Skeletal muscle satellite cell (primary cell): ENCODE results near the gene CHD9.
"Not testable (repeated sequence)": the region's sequence is repeated elsewhere in the genome, so short reads cannot be mapped to it uniquely, and the experiment has no call there.

Experiments used
- H3K27me3 ChIP-seq: 2 replicates; pipeline ENCODE4 v1.7.0; 2013; ENCODE audit warnings: low read length; ENCODE audit not compliant: control insufficient read depth, insufficient read depth
- H3K36me3 ChIP-seq: 2 replicates; pipeline ENCODE4 v1.7.0; 2013; ENCODE audit warnings: mild to moderate bottlenecking, control low read depth, low read length; ENCODE audit not compliant: insufficient read depth
- H3K4me1 ChIP-seq: 2 replicates; pipeline ENCODE4 v1.7.0; 2013; ENCODE audit warnings: low read length; ENCODE audit not compliant: control insufficient read depth, insufficient read depth
- H3K4me2 ChIP-seq: 2 replicates; pipeline ENCODE4 v1.7.0; 2013; ENCODE audit warnings: mild to moderate bottlenecking, low read length
- H3K4me3 ChIP-seq: 2 replicates; pipeline ENCODE4 v1.7.0; 2013; ENCODE audit warnings: low read length
- H3K9ac ChIP-seq: 2 replicates; pipeline ENCODE4 v1.7.0; 2013; ENCODE audit warnings: mild to moderate bottlenecking, low read depth, low read length, moderate library complexity
- H3K9me3 ChIP-seq: replicated peaks from 2 replicates; pipeline ENCODE4 v1.7.0; 2013; ENCODE audit warnings: mild to moderate bottlenecking, control low read depth, low read length

The CHD9 gene

DNA sequence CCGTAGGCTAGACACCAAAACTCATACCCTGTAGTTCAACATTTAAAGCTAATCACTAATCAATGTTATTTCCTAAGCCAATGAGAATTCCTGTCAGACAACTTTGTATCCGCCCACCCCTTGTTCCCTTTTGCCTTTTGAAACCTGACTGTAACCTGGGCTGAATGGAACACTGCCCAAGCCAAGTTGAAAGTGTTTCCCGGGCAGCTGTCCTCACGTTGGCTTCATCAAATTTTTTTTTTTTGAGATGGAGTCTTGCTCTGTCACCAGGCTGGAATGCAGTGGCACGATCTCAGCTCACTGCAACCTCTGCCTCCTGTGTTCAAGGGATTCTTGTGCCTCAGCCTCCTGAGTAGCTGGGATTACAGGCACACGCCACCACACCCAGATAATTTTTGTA, 18.1 kb upstream of the CHD9 start:
- not testable (repeated sequence) for H3K4me3 ChIP-seq, H3K9ac ChIP-seq, H3K27me3 ChIP-seq, H3K4me1 ChIP-seq, H3K36me3 ChIP-seq, H3K9me3 ChIP-seq, H3K4me2 ChIP-seq

DNA sequence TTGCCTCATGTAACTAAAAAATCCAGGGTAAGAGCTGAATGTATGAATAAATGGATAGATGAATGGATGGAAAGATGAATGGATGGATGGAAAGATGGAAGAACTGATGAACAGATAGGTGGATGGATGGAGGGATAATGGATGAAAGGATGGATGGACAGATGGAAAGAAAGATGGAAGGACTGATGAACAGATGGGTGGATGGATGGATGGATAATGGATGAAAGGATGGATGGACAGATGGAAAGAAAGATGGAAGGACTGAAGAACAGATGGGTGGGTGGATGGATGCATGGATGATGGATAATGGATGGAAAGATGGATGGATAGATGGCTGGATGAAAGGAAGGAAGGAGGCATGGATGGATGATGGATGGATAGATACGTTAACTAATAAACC, 14.0 kb upstream of the CHD9 start:
- Histone ChIP-seq H3K9ac (no peak overlapping the region), H3K4me1 (no peaks in the 10 kb centered on the region), H3K4me2 (no peak overlapping the region), H3K36me3 (no peaks in the 10 kb centered on the region), H3K27me3 (peaks cover 9% of the 10 kb centered on the region), H3K4me3 (no peak overlapping the region), H3K9me3 (no peaks in the 10 kb centered on the region)

DNA sequence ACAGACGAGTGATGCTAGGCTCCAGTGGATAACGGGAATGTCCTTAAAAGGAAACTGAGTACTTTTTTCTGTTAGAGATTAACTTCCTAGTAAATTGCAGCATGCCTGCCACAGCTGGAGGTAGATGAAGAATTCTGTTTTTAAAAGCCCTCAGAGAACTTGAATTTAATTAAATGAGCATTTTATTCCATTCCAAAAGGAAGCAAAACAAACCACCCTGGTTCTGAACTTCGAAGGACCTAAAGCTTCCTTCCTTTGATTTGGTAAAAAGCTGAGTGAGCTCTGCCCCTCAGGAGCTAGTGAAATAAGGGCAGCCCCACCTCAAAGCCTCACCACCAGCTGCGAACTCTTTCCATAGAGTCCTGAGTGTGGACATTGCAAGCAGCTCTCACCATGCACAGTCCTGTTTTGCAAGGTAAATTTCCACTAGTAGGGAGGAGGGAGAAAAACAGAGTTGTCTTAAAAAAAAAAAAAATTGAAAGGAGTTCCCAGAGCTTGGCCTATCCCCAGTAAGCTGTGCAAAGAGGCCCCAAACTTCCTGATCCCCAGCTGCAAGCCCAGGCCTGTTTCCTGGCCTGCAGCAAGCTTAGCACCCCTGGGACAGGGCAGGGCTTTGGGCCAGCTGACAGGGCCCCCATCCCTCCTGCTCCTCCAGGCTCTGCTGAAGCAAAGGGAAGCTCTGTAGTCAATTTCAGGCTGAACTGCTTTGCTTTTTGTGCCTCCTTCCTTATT, 13.3 kb upstream of the CHD9 start:
- Histone ChIP-seq H3K4me2 (no peak overlapping the region), H3K9me3 (no peaks in the 10 kb centered on the region), H3K36me3 (no peaks in the 10 kb centered on the region), H3K4me1 (no peaks in the 10 kb centered on the region), H3K9ac (no peak overlapping the region), H3K27me3 (peaks cover 9% of the 10 kb centered on the region), H3K4me3 (no peak overlapping the region)

- H3K9ac ChIP-seq: no peak overlapping the region
Measured at GRCh38 chr16:53042235-53042701, 12.5 kb upstream of the CHD9 start.

GRCh38 chr16:53043428-53043831, 11.4 kb upstream of the CHD9 start:
- Histone ChIP-seq H3K36me3 (no peaks in the 10 kb centered on the region), H3K4me2 (no peak overlapping the region), H3K4me1 (no peaks in the 10 kb centered on the region), H3K4me3 (no peak overlapping the region), H3K27me3 (peaks cover 9% of the 10 kb centered on the region), H3K9me3 (no peaks in the 10 kb centered on the region), H3K9ac (no peak overlapping the region)

More at GRCh38 chr16:53042235-53042701, 12.5 kb upstream of the CHD9 start:
- Histone ChIP-seq H3K4me1 (no peaks in the 10 kb centered on the region), H3K4me3 (no peak overlapping the region), H3K9me3 (no peaks in the 10 kb centered on the region), H3K36me3 (no peaks in the 10 kb centered on the region), H3K27me3 (peaks cover 9% of the 10 kb centered on the region), H3K4me2 (no peak overlapping the region)

DNA sequence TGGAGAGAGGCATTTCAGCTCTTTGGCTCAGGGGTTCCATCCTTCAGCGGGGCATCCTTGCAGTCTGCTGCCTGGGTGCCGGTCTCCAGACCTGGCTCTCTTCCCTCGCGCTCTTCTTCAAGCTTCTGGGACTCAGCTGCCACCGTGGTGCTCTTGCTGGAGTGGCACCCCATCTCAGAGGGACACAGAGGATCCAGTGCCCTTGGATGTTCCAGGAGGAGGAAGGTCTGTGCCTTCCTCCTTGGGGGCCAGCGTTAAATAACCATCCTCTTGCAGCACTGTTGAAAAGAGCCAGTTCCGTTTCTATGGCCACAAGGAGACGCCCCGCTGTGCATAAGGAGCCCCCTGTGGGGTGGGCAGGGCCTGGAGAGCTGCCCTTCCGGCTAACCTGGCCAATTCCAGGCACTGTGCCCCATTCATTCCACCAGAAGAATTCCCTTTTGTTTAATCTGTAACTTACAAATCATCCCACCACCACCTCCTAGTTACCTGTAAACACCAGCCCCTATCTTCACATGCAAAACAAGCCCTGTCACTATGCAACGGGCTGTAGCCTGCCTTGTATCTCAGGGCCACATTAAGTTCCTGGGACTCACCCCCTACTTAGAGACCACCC, 10.7 kb upstream of the CHD9 start:
- Histone ChIP-seq H3K36me3 (no peaks in the 10 kb centered on the region), H3K4me3 (no peak overlapping the region), H3K9ac (no peak overlapping the region), H3K27me3 (peaks cover 9% of the 10 kb centered on the region), H3K4me1 (no peaks in the 10 kb centered on the region), H3K9me3 (no peaks in the 10 kb centered on the region), H3K4me2 (no peak overlapping the region)

- no peaks in the 10 kb centered on the region for H3K36me3 ChIP-seq
- peaks cover 9% of the 10 kb centered on the region for H3K27me3 ChIP-seq
- H3K9ac ChIP-seq: no peak overlapping the region
- H3K9me3 ChIP-seq: no peaks in the 10 kb centered on the region
- no peak overlapping the region for H3K4me2 ChIP-seq
- H3K4me1 ChIP-seq: no peaks in the 10 kb centered on the region
- no peak overlapping the region for H3K4me3 ChIP-seq
Measured at GRCh38 chr16:53045341-53046220, 9.2 kb upstream of the CHD9 start.

DNA sequence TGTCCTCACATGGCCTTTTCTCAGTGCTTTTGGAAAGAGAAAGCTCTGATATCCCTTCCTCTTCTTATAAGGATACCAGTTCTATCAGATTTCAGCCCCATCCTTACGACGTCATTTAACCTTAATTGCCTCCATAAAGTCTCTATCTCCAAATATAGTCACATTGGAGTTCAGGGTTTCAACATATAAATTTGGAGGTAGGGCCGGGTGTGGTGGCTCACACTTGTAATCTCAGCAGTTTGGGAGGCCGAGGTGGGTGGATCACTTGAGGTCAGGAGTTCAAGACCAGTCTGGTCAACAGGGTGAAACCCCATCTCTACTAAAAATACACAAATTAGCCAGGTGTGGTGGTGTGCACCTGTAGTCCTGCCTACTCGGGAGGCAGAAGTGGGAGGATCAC, 7.3 kb upstream of the CHD9 start:
- H3K4me1 ChIP-seq, H3K36me3 ChIP-seq, H3K4me2 ChIP-seq, H3K27me3 ChIP-seq, H3K9me3 ChIP-seq, H3K4me3 ChIP-seq, H3K9ac ChIP-seq: not testable (repeated sequence)

- no peaks in the 10 kb centered on the region for H3K9me3 ChIP-seq
- H3K4me2 ChIP-seq: no peak overlapping the region
- H3K4me3 ChIP-seq: no peak overlapping the region
- peaks cover 11% of the 10 kb centered on the region for H3K4me1 ChIP-seq
- no peaks in the 10 kb centered on the region for H3K36me3 ChIP-seq
- peaks cover 4% of the 10 kb centered on the region for H3K27me3 ChIP-seq
- H3K9ac ChIP-seq: no peak overlapping the region
Measured at GRCh38 chr16:53048139-53048915, 6.5 kb upstream of the CHD9 start.

GRCh38 chr16:53051255-53051654, 3.5 kb upstream of the CHD9 start:
- not testable (repeated sequence) for H3K27me3 ChIP-seq, H3K4me3 ChIP-seq, H3K9me3 ChIP-seq, H3K36me3 ChIP-seq, H3K9ac ChIP-seq, H3K4me2 ChIP-seq
- H3K4me1 ChIP-seq: peaks cover 27% of the 10 kb centered on the region
